Activated T-cell treated with anti-CD3 and anti-CD28 coated beads, Interleukin-2, amount 50 U/mL, for 24 hours (primary cell): Measurements from ENCODE around the gene NXNL2.

Source experiments
- DNase-seq: peaks from one replicate; pipeline ENCODE4 v3.0.0-alpha.2; 2020
- H3K27ac Mint-ChIP-seq: 2 replicates; pipeline ENCODE4 v1.8.0; 2020; ENCODE audit warnings: mild to moderate bottlenecking, mixed read lengths
- H3K27me3 Mint-ChIP-seq: 2 replicates; pipeline ENCODE4 v1.8.0; 2020; ENCODE audit warnings: mixed read lengths
- H3K36me3 Mint-ChIP-seq: 2 replicates; pipeline ENCODE4 v1.8.0; 2020; ENCODE audit warnings: low read depth, mixed read lengths
- H3K4me1 Mint-ChIP-seq: 2 replicates; pipeline ENCODE4 v1.8.0; 2020; ENCODE audit warnings: low read depth, mixed read lengths
- H3K4me3 Mint-ChIP-seq: 2 replicates; pipeline ENCODE4 v1.8.0; 2020; ENCODE audit warnings: mild to moderate bottlenecking, moderate library complexity, mixed read lengths
- H3K9me3 Mint-ChIP-seq: 2 replicates; pipeline ENCODE4 v1.8.0; 2020; ENCODE audit warnings: mixed read lengths

NXNL2 gene

GRCh38 chr9:88534456-88535225, at the start of gene NXNL2:
NXNL2 (plus strand) TSS chr9:88535178; CDS start chr9:88535435, 257 bp downstream.
- H3K4me1 Mint-ChIP-seq: peaks cover 14% of the 10 kb centered on the region
- H3K36me3 Mint-ChIP-seq: no peaks in the 10 kb centered on the region
- H3K4me3 Mint-ChIP-seq: peak within 1 kb of the TSS; percentile 27
- no peaks in the 10 kb centered on the region for H3K9me3 Mint-ChIP-seq
- H3K27ac Mint-ChIP-seq: no peak within 1 kb of the TSS
- no peak for DNase-seq
- peaks cover 81% of the 10 kb centered on the region for H3K27me3 Mint-ChIP-seq

- Mint-ChIP-seq H3K4me1 (no peaks in the 10 kb centered on the region), H3K36me3 (peaks cover 4% of the 10 kb centered on the region), H3K27me3 (no peaks in the 10 kb centered on the region), H3K4me3 (no peak overlapping the region), H3K9me3 (no peaks in the 10 kb centered on the region), H3K27ac (no peak overlapping the region)
- DNase-seq: no peak
These were observed 46.8 kb upstream of the NXNL2 start for GRCh38 chr9:88488166-88488565.

GRCh38 chr9:88494983-88495721, 39.8 kb upstream of the NXNL2 start:
- DNase-seq: no peak
- no peaks in the 10 kb centered on the region for H3K36me3 Mint-ChIP-seq
- H3K27me3 Mint-ChIP-seq: no peaks in the 10 kb centered on the region

GRCh38 chr9:88497224-88497623, 37.8 kb upstream of the NXNL2 start:
- Mint-ChIP-seq H3K27me3 (no peaks in the 10 kb centered on the region), H3K36me3 (no peaks in the 10 kb centered on the region), H3K27ac (no peak overlapping the region), H3K4me1 (no peaks in the 10 kb centered on the region), H3K4me3 (no peak overlapping the region), H3K9me3 (no peaks in the 10 kb centered on the region)
- no peak for DNase-seq

More at GRCh38 chr9:88494983-88495721, 39.8 kb upstream of the NXNL2 start:
- Mint-ChIP-seq H3K27ac (no peak overlapping the region), H3K4me1 (no peaks in the 10 kb centered on the region), H3K9me3 (no peaks in the 10 kb centered on the region), H3K4me3 (no peak overlapping the region)

GRCh38 chr9:88498880-88499279, 36.1 kb upstream of the NXNL2 start:
- Mint-ChIP-seq H3K4me3 (no peak overlapping the region), H3K9me3 (no peaks in the 10 kb centered on the region), H3K27me3 (no peaks in the 10 kb centered on the region), H3K27ac (no peak overlapping the region), H3K4me1 (no peaks in the 10 kb centered on the region), H3K36me3 (no peaks in the 10 kb centered on the region)
- no peak for DNase-seq

GRCh38 chr9:88501086-88501485, 33.9 kb upstream of the NXNL2 start:
- Mint-ChIP-seq H3K9me3 (no peaks in the 10 kb centered on the region), H3K36me3 (no peaks in the 10 kb centered on the region), H3K27ac (no peak overlapping the region), H3K4me3 (no peak overlapping the region), H3K27me3 (peaks cover 4% of the 10 kb centered on the region), H3K4me1 (no peaks in the 10 kb centered on the region)
- no peak for DNase-seq

GRCh38 chr9:88502552-88503034, 32.4 kb upstream of the NXNL2 start:
- DNase-seq: no peak
- Mint-ChIP-seq H3K9me3 (no peaks in the 10 kb centered on the region), H3K4me1 (no peaks in the 10 kb centered on the region), H3K27me3 (peaks cover 4% of the 10 kb centered on the region), H3K27ac (no peak overlapping the region), H3K36me3 (no peaks in the 10 kb centered on the region), H3K4me3 (no peak overlapping the region)

- no peaks in the 10 kb centered on the region for H3K4me1 Mint-ChIP-seq
- no peaks in the 10 kb centered on the region for H3K9me3 Mint-ChIP-seq
- DNase-seq: no peak
- no peak overlapping the region for H3K27ac Mint-ChIP-seq
- no peak overlapping the region for H3K4me3 Mint-ChIP-seq
- H3K27me3 Mint-ChIP-seq: peaks cover 4% of the 10 kb centered on the region
- no peaks in the 10 kb centered on the region for H3K36me3 Mint-ChIP-seq
These were observed 31.7 kb upstream of the NXNL2 start for GRCh38 chr9:88503081-88503844.

- no peak overlapping the region for H3K27ac Mint-ChIP-seq
- H3K36me3 Mint-ChIP-seq: no peaks in the 10 kb centered on the region
- no peaks in the 10 kb centered on the region for H3K4me1 Mint-ChIP-seq
- no peak for DNase-seq
- H3K9me3 Mint-ChIP-seq: no peaks in the 10 kb centered on the region
- peaks cover 4% of the 10 kb centered on the region for H3K27me3 Mint-ChIP-seq
- no peak overlapping the region for H3K4me3 Mint-ChIP-seq
These were observed 30.9 kb upstream of the NXNL2 start for GRCh38 chr9:88503845-88504764.

GRCh38 chr9:88508326-88508725, 26.7 kb upstream of the NXNL2 start:
- Mint-ChIP-seq H3K4me1 (no peaks in the 10 kb centered on the region), H3K27me3 (peaks cover 4% of the 10 kb centered on the region), H3K36me3 (no peaks in the 10 kb centered on the region), H3K9me3 (no peaks in the 10 kb centered on the region), H3K27ac (no peak overlapping the region), H3K4me3 (no peak overlapping the region)
- DNase-seq: no peak

GRCh38 chr9:88511906-88512305, 23.1 kb upstream of the NXNL2 start:
- Mint-ChIP-seq H3K9me3 (peaks cover 4% of the 10 kb centered on the region), H3K27me3 (no peaks in the 10 kb centered on the region), H3K4me1 (no peaks in the 10 kb centered on the region), H3K27ac (no peak overlapping the region), H3K4me3 (no peak overlapping the region), H3K36me3 (no peaks in the 10 kb centered on the region)
- DNase-seq: no peak

- Mint-ChIP-seq H3K27me3 (no peaks in the 10 kb centered on the region), H3K27ac (no peak overlapping the region), H3K9me3 (peaks cover 4% of the 10 kb centered on the region), H3K36me3 (no peaks in the 10 kb centered on the region), H3K4me1 (no peaks in the 10 kb centered on the region), H3K4me3 (no peak overlapping the region)
- no peak for DNase-seq
These were observed 20.7 kb upstream of the NXNL2 start for GRCh38 chr9:88514247-88514646.

GRCh38 chr9:88521308-88521707, 13.7 kb upstream of the NXNL2 start:
- no peaks in the 10 kb centered on the region for H3K9me3 Mint-ChIP-seq
- H3K4me3 Mint-ChIP-seq: no peak overlapping the region
- H3K27me3 Mint-ChIP-seq: peaks cover 24% of the 10 kb centered on the region
- H3K36me3 Mint-ChIP-seq: no peaks in the 10 kb centered on the region
- no peak overlapping the region for H3K27ac Mint-ChIP-seq
- no peak for DNase-seq
- no peaks in the 10 kb centered on the region for H3K4me1 Mint-ChIP-seq

- Mint-ChIP-seq H3K4me3 (no peak overlapping the region), H3K36me3 (no peaks in the 10 kb centered on the region), H3K4me1 (no peaks in the 10 kb centered on the region), H3K9me3 (no peaks in the 10 kb centered on the region), H3K27me3 (peaks cover 28% of the 10 kb centered on the region), H3K27ac (no peak overlapping the region)
- DNase-seq: no peak
These were observed 12.6 kb upstream of the NXNL2 start for GRCh38 chr9:88522360-88522759.
